GM13977 (cell line): ENCODE results near the gene ITGA2B.

Source experiments
- DNase-seq: peaks from one replicate; pipeline ENCODE4 v3.0.0; 2012; ENCODE audit warnings: low spot score
- in situ Hi-C: fragments of 300-500 bp; cut with MboI; formaldehyde crosslinking; loops from one replicate; pipeline ENCODE4 v1.12.0; 2022; ENCODE audit warnings: low sequenced_read_pairs, low pct_unique_long_range_greater_than_20kb, mixed read lengths, inconsistent platforms; ENCODE audit not compliant: unreplicated experiment
- TF ChIP-seq, protein P1 (sequence below): IDR thresholded peaks from 2 replicates; pipeline ENCODE4 v1.5.1; 2012; ENCODE audit warnings: mild to moderate bottlenecking, control low read depth; ENCODE audit not compliant: insufficient read depth; ENCODE audit errors: extremely low read depth, missing control alignments

Gene ITGA2B

DNA sequence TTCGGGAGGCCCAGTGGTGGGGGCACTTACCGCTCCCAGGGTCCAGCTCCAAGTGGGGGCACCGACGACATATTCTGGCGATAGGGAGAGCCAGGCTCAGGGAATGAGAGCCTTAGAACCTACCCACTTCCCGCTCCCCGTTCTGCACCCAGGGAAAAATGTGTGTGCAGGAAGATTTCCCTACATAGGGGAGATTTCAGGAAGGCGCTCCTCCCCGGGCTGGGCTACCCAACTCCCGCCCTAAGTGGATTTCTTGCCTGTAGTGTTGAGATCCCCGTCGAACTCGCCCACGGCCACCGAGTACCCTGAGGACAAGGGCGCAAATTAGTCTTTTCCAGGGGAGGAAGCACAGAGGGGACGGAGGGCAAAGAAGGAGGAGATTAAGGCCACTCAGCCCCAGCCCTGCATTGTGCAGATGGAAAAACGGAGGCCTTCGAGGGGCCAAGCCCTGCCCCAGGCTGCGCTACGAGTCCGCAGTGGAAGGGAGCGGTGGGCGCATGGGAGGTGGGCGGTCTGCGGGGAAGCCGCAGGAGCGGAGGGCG lies 5.1 kb downstream of the ITGA2B start:
- TF ChIP-seq, protein P1, sequence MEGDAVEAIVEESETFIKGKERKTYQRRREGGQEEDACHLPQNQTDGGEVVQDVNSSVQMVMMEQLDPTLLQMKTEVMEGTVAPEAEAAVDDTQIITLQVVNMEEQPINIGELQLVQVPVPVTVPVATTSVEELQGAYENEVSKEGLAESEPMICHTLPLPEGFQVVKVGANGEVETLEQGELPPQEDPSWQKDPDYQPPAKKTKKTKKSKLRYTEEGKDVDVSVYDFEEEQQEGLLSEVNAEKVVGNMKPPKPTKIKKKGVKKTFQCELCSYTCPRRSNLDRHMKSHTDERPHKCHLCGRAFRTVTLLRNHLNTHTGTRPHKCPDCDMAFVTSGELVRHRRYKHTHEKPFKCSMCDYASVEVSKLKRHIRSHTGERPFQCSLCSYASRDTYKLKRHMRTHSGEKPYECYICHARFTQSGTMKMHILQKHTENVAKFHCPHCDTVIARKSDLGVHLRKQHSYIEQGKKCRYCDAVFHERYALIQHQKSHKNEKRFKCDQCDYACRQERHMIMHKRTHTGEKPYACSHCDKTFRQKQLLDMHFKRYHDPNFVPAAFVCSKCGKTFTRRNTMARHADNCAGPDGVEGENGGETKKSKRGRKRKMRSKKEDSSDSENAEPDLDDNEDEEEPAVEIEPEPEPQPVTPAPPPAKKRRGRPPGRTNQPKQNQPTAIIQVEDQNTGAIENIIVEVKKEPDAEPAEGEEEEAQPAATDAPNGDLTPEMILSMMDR: no peak
- DNase-seq: no peak
- in situ Hi-C loops: no loop called here

DNA sequence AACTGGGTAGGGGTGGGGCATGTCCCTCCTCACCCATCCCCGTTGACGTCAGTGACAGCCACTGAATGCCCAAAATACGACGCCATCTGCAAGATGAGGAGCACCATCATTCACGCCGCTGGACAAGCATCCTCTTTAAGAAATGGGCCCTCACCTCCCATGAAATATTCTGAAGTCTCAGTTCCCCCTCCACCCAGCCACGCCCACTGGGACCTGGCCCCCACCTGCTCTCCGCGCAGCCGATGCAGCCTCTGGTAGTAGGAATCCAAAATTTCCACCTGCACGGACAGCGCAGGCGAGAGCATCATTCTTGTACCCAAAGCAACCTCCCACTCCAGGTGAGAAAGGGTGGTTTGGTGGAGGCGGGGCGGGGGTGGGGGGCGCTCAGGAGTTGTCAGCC lies 5.6 kb downstream of the ITGA2B start:
- in situ Hi-C loops: no loop called here
- no peak for DNase-seq
- TF ChIP-seq, protein P1: no peak

DNA sequence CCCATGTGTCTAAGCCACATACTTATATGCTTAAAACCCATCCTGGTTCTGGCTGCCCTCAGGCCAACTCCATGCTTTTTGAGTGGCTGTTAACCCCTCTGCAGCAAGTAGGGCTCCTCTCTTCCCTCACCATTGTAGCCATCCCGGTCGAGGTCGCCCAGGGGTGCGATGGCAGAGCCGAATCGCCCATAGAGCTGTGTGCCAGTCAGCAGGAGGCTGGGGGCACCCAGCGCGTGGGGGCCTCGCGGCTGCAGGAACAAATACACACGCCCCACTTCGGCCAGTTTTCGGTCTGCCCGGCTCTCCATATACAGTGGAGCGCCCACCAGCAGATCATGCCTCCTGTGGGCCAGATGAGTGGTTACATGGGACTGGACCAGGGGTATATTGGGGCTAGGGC lies 6.1 kb downstream of the ITGA2B start:
- TF ChIP-seq, protein P1: no peak
- in situ Hi-C loops: no loop called here

DNA sequence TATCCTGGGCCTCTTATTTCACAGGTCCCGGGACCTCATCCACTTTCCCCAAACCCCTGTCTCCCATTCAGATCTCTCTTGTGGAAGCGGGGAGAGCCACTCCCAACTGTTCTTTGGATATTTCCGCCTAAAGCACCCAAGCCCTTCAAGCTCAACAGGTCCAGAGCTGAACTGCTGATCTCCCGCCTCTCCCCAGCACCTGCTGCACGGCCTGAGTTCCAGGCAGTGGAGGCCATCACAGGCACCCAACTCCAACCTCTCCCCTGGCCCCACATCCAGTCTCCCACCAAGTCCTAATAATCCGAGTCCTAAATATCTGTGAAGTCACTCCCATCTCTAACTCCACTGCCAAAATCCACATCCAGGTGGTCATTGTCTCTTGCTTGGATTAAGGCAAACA lies 6.5 kb downstream of the ITGA2B start:
- in situ Hi-C loops: no loop called here
- no peak for DNase-seq
- TF ChIP-seq, protein P1: no peak

More for the DNA sequence above, 6.1 kb downstream of the ITGA2B start:
- DNase-seq: no peak

DNA sequence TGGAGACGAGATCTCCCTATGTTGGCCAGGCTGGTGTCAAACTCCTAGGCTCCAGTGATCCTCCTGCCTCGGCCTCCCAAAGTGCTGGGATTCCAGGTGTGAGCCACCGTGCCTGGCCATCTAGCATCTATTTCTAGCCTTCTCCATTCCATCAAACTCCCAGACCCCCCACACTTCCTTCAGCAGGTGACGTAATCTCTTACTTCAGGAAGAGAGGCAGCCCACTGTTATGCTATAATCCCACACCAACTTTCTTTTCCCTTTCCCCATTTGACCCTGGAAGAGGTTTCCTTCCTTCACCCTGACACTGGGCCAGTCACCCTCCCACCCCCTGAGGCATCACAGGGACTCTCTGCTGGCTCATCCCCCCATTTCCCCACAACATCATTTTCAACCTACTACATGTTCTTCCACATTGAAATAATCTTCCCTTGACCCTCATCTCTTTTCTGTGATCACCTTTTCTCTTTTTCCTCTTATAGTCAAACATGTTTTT lies 7.6 kb downstream of the ITGA2B start:
- DNase-seq: no peak
- TF ChIP-seq, protein P1: no peak
- in situ Hi-C loops: no loop called here

DNA sequence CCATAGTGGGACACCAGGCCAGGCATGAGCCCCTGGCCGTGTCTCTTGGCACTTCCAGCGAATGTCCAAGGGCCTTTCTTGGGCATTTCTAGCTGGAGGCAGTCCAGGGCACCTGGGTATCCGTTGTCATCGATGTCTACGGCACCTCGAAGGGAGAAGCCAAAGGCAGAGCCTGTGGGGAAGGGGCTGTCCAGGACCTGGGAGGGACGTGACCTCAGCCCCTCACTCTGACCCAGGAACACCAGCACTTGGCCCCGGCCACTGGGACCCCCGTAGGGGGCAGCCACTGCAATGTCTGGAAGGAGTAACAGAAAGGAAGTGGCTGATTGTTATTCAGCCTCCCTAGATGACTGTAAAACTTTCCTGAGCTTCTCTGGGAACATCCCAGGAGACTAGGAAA lies 8.7 kb downstream of the ITGA2B start:
- no peak for DNase-seq
- in situ Hi-C loops: no loop called here
- TF ChIP-seq, protein P1: no peak

DNA sequence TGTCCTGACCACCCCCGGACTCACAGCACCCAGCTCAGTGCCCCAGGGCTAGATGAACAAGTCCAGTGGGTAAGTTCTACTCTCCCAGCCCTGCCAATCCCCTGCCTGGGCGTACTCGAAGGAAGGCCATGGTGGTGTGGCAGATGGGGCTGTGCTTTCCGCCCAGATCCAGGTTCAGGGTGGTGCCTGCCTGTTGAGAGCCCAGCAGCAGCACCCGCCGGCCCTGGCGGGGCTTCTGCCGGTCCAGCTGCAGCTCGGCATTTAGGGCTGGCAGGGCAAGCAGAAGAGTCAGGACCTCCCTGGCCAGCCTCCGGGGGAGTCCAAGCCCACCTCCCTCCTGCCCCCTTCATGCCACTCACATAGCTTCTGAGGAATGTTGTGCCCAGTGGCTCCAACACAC lies 9.6 kb downstream of the ITGA2B start:
- TF ChIP-seq, protein P1: no peak
- no peak for DNase-seq
- in situ Hi-C loops: no loop called here
